Nephron progenitor cell (in vitro differentiated cells): ENCODE measurements around the gene MEGF10.

Experiments used
- DNase-seq: peaks from one replicate; pipeline ENCODE4 v3.0.0; 2021
- H3K27ac Mint-ChIP-seq: 2 replicates; pipeline ENCODE4 v1.8.0; 2021; ENCODE audit warnings: mild to moderate bottlenecking, moderate library complexity, mixed read lengths
- H3K27me3 Mint-ChIP-seq: 2 replicates; pipeline ENCODE4 v1.8.0; 2021; ENCODE audit warnings: mild to moderate bottlenecking, low read depth, mixed read lengths; ENCODE audit not compliant: poor library complexity
- H3K36me3 Mint-ChIP-seq: 2 replicates; pipeline ENCODE4 v1.8.0; 2021; ENCODE audit warnings: low read depth, mixed read lengths
- H3K4me1 Mint-ChIP-seq: 2 replicates; pipeline ENCODE4 v1.8.0; 2021; ENCODE audit warnings: mixed read lengths
- H3K4me3 Mint-ChIP-seq: 2 replicates; pipeline ENCODE4 v1.8.0; 2021; ENCODE audit warnings: mild to moderate bottlenecking, moderate library complexity, mixed read lengths
- H3K9me3 Mint-ChIP-seq: 2 replicates; pipeline ENCODE4 v1.8.0; 2021; ENCODE audit warnings: mild to moderate bottlenecking, moderate library complexity, mixed read lengths
- CTCF ChIP-seq: fragments of 200-600 bp; sonication (generic); IDR thresholded peaks from 2 replicates; pipeline ENCODE4 v1.5.0; 2021; ENCODE audit warnings: antibody characterized with exemption

MEGF10 gene

DNA sequence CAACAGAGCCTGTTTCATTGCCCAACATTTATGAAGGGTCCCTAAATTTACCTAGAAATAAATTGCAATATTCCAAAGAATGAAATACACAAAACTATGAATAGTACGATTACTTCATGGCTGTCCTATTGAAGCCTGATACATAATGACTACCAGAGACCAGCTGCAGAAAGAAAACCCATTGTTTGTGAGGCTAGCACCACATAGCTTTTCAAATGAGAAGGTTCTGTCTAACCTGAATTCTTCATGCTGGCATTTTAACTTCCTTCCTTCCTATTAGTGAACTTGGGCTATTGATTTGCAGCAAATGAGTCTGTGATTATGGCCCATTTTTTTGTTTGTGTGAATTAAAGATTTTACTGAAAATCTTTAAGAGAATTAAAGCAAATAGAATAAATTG is 47.3 kb downstream of the MEGF10 start:
- no peak for DNase-seq
- no peak overlapping the region for H3K4me3 Mint-ChIP-seq
- H3K27ac Mint-ChIP-seq = no peak overlapping the region
- H3K9me3 Mint-ChIP-seq = no peaks in the 10 kb centered on the region
- H3K4me1 Mint-ChIP-seq = no peaks in the 10 kb centered on the region
- TF ChIP-seq CTCF = no peak
- peaks cover 4% of the 10 kb centered on the region for H3K27me3 Mint-ChIP-seq
- H3K36me3 Mint-ChIP-seq = no peaks in the 10 kb centered on the region

- Mint-ChIP-seq H3K9me3 (no peaks in the 10 kb centered on the region), H3K36me3 (no peaks in the 10 kb centered on the region)
These were observed 47.9 kb downstream of the MEGF10 start for GRCh38 chr5:127338501-127338900.

DNA sequence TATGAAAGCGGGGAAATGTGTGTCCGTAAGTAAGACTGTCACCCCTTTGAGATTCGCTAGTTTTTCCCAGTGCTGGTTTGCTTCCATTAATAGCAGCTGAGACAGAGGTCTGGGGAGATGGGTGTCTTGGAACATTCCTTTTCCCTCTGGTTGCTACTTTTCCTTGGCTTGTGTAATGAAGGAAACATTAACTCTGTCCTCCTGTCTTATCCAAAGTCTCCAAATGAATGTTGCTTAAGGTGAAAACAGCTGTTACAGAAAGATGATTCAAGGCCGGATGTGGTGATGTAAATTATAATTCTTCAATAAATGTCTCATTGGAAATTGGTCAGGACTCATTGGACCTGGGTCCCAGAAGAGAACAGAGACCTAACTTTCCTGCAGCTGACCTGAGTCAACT is 50.0 kb downstream of the MEGF10 start:
- Mint-ChIP-seq H3K27me3 (peaks cover 4% of the 10 kb centered on the region), H3K4me3 (no peak overlapping the region), H3K9me3 (no peaks in the 10 kb centered on the region), H3K36me3 (no peaks in the 10 kb centered on the region), H3K4me1 (no peaks in the 10 kb centered on the region), H3K27ac (no peak overlapping the region)
- no peak for TF ChIP-seq CTCF
- no peak for DNase-seq

More at GRCh38 chr5:127338501-127338900, 47.9 kb downstream of the MEGF10 start:
- Mint-ChIP-seq H3K27ac (no peak overlapping the region), H3K4me3 (no peak overlapping the region), H3K27me3 (peaks cover 4% of the 10 kb centered on the region), H3K4me1 (no peaks in the 10 kb centered on the region)
- no peak for TF ChIP-seq CTCF
- DNase-seq = no peak

DNA sequence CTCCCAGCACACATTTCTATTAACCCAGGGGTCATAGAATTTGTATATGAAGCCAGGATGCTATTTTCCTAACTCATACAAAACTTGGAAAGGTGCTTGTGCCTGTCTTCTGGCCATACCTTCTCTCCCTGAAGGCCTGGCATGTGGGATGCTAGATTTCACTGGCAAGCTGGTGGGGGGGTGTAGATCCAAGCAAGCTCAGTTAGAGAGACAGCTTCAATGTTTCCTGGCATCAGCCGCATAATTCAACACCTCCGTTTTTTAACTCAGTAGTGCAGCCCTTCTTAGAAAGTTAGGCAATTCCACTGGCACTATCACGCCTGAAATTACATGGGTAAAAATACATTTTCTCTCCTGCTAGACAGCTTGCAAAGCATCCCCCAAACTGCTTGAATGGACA is 51.8 kb downstream of the MEGF10 start:
- DNase-seq = no peak
- H3K4me3 Mint-ChIP-seq = no peak overlapping the region
- TF ChIP-seq CTCF = no peak
- no peaks in the 10 kb centered on the region for H3K4me1 Mint-ChIP-seq
- no peak overlapping the region for H3K27ac Mint-ChIP-seq
- no peaks in the 10 kb centered on the region for H3K36me3 Mint-ChIP-seq
- H3K27me3 Mint-ChIP-seq = peaks cover 9% of the 10 kb centered on the region
- no peaks in the 10 kb centered on the region for H3K9me3 Mint-ChIP-seq

GRCh38 chr5:127343313-127343712 is 52.7 kb downstream of the MEGF10 start:
- no peak overlapping the region for H3K4me3 Mint-ChIP-seq

More at GRCh38 chr5:127343313-127343712, 52.7 kb downstream of the MEGF10 start:
- Mint-ChIP-seq H3K9me3 (no peaks in the 10 kb centered on the region), H3K4me1 (no peaks in the 10 kb centered on the region), H3K27ac (no peak overlapping the region), H3K27me3 (peaks cover 9% of the 10 kb centered on the region), H3K36me3 (no peaks in the 10 kb centered on the region)
- no peak for TF ChIP-seq CTCF
- no peak for DNase-seq
